ENCODE data around the gene ZNF561. TPM values are rescaled to one million over a fixed set of nuclear protein-coding genes. Genes with fewer than 3 reads are reported as not detected.
"Not testable (repeated sequence)": the region's sequence is repeated elsewhere in the genome, so short reads cannot be mapped to it uniquely, and the experiment has no call there.

The ZNF561 gene
- 86.2 and 93.7 TPM in 2 replicates for total RNA-seq (ENCODE audit: low replicate concordance)
- long read RNA-seq, full-length matches to known transcripts: 75 of 129 reads
- long read RNA-seq, partial matches to known transcripts: 7 of 129 reads
- long read RNA-seq, other reads (novel, unspliced or antisense): 47 of 129 reads

DNA sequence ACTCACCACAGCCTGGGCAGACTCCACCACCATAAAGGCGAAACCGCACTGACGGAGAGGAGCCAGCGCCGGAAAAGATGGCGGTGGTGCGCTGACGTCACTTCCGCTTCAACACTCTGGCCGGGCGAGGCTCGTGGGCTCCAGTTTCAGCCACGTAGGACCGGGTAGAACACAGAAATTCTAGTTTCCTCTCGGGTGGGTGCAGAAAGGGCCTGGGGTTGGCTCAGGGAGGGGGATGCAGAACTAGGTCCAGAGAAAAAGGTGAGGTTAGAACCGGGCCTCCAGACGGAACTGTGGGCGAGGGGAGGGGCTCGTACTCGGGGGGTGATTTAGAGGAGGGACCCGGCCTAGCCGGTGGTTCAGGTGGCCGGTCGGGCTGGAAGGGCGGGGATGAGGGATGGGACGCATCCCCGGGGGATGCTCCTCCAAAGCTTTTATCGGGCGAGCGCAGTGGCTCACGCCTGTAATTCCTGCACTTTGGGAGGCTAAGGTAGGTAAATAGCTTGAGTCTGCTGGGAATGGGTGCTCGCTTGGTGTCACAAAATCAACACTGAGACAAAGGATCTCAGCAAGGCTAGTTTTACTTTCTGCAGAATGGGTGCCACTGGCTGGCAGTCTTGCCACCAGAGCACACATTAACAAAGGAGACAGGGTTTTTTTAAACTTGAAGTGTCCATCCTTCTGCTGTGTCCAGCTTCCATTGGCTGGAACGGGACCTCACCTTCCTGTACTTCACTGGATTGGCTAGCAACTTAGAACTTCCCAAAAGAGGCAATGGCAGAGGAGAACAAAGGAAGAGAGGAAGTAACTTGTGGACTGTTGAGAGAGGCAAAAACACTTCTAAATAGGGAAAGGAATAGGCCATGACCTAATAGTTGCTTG, at the start of gene ZNF561:
TSS of gene ZNF561 (minus strand) at position 77 of the 882 bp plus-strand sequence. CDS start 1,776 bp downstream, outside the sequence.
- Mint-ChIP-seq H3K27ac (peak within 1 kb of the TSS; percentile 100), H3K4me3 (peak within 1 kb of the TSS; percentile 100), H3K27me3 (peaks cover 3% of the 10 kb centered on the region), H3K36me3 (peaks cover 34% of the 10 kb centered on the region), H3K4me1 (ENCODE audit: unreplicated experiment) (peaks cover 10% of the 10 kb centered on the region), H3K9me3 (no peaks in the 10 kb centered on the region)
- no peak for TF ChIP-seq CTCF (conservative IDR thresholded peaks at IDR 0.05)
- DNase-seq (ENCODE audit: extremely low spot score, unreplicated experiment): peak; percentile 86

DNA sequence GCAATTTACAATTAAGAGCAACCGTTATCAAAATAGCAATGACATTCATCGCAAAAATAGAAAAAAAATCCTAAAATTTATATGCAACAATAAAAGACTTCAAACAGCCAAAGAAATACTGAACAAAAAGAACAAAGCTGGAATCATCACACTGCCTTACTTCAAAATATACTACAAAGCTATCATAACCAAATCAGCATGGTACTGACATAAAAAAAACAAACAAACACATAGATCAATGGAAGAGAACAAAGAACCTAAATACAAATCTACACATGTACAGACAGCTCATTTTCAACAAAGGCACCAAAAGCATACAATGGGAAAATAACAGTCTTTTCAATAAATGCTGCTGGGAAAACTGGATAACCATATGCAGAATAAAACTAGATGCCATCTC, 47.5 kb upstream of the ZNF561 start:
- Mint-ChIP-seq H3K4me3 (no peak overlapping the region), H3K4me1 (ENCODE audit: unreplicated experiment) (no peaks in the 10 kb centered on the region), H3K27me3 (no peaks in the 10 kb centered on the region), H3K9me3 (peaks cover 32% of the 10 kb centered on the region), H3K27ac (no peak overlapping the region), H3K36me3 (peaks cover 52% of the 10 kb centered on the region)
- TF ChIP-seq CTCF (conservative IDR thresholded peaks at IDR 0.05): no peak
- no peak for DNase-seq (ENCODE audit: extremely low spot score, unreplicated experiment)

DNA sequence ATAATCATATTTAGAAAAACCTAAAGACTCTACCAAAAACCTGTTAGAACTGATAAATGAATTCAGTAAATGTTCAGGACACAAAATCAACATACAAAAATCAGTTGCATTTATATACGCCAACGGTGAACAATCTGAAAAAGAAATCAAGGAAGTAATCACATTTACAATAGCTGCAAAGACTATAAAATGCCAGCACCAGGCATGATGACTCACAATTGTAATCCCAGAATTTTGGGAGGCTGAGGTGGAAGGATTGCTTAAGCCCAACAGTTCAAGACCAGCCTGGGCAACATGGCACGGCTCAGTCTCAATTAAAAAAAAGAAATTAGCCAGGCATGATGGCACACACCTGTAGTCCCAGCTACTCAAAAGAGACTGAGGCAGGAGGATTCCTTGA, 46.9 kb upstream of the ZNF561 start:
- peaks cover 50% of the 10 kb centered on the region for H3K36me3 Mint-ChIP-seq
- H3K4me1 Mint-ChIP-seq (ENCODE audit: unreplicated experiment): no peaks in the 10 kb centered on the region
- H3K27me3 Mint-ChIP-seq: no peaks in the 10 kb centered on the region
- H3K9me3 Mint-ChIP-seq: peaks cover 29% of the 10 kb centered on the region
- H3K27ac Mint-ChIP-seq: no peak overlapping the region
- H3K4me3 Mint-ChIP-seq: no peak overlapping the region
- DNase-seq (ENCODE audit: extremely low spot score, unreplicated experiment): no peak
- TF ChIP-seq CTCF (conservative IDR thresholded peaks at IDR 0.05): no peak

DNA sequence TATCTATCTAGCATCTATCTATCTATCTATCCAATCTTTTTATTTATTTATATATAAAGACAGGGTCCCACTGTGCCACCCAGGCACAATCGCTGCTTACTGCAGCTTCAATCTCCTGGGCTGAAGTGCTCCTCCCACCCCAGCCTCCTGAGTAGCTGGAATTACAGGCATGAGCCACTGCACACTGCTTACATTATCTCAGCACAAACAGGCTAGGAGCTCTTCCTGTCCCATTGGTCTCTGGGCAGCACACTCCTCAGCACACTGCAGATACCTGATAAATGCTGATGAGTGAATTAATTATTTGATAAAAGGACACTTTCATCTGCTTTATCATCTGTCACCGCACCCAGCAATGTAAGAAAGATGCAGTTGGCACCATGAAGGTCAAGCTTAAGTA, 37.7 kb upstream of the ZNF561 start:
- no peaks in the 10 kb centered on the region for H3K4me1 Mint-ChIP-seq (ENCODE audit: unreplicated experiment)
- H3K27ac Mint-ChIP-seq: no peak overlapping the region
- peaks cover 30% of the 10 kb centered on the region for H3K36me3 Mint-ChIP-seq
- H3K9me3 Mint-ChIP-seq: no peaks in the 10 kb centered on the region
- no peak for TF ChIP-seq CTCF (conservative IDR thresholded peaks at IDR 0.05)
- no peak for DNase-seq (ENCODE audit: extremely low spot score, unreplicated experiment)
- H3K27me3 Mint-ChIP-seq: no peaks in the 10 kb centered on the region
- no peak overlapping the region for H3K4me3 Mint-ChIP-seq

DNA sequence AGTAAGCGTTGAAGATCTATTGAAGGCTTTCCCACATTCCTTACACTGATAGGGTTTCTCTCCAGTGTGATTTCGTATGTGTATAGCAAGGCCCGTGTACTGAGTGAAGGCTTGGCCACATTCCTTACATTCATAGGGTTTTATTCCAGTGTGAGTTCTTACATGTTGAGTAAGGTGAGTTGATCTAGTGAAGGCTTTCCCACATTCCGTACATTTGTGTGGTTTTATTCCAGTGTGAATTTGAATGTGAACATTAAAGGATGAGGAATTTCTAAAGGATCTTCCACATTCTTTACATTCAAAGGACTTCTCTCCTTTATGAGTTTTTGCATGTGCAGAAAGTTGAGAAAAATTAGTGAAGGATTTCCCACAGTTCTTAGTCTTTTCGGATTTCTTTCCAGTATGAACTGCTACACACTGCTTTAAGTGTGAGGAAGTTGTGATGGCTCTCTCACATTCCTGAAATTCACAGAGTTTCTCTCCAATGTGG, 32.1 kb upstream of the ZNF561 start:
- Mint-ChIP-seq H3K9me3 (peaks cover 20% of the 10 kb centered on the region), H3K36me3 (peaks cover 62% of the 10 kb centered on the region)
- not testable (repeated sequence) for DNase-seq (ENCODE audit: extremely low spot score, unreplicated experiment); H3K4me1 Mint-ChIP-seq (ENCODE audit: unreplicated experiment); H3K27ac Mint-ChIP-seq; H3K27me3 Mint-ChIP-seq; H3K4me3 Mint-ChIP-seq

DNA sequence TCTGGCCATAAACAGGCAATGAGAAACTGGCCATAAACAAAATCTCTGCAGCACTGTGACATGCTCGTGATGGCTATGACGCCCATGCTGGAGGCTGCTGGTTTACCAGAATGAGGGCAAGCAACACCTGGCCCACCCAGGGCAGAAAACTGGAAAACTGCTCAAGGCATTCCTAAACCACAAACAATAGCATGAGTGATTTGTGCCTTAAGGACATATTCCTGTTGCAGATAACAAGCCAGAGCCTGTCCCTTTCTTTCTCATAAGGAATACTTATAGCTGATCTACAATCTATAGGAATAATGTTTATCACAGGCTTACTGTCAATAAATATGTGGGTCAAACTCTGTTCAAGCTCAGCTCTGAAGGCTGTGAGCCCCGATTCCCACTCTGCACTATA, 30.4 kb upstream of the ZNF561 start:
- not testable (repeated sequence) for H3K27me3 Mint-ChIP-seq; DNase-seq (ENCODE audit: extremely low spot score, unreplicated experiment); H3K27ac Mint-ChIP-seq; H3K4me3 Mint-ChIP-seq; H3K4me1 Mint-ChIP-seq (ENCODE audit: unreplicated experiment)
- peaks cover 57% of the 10 kb centered on the region for H3K36me3 Mint-ChIP-seq
- peaks cover 20% of the 10 kb centered on the region for H3K9me3 Mint-ChIP-seq
